IMR-90 (cell line): ENCODE results near the gene TTC9. TPM values are rescaled to one million over a fixed set of nuclear protein-coding genes. Genes with fewer than 3 reads are reported as not detected.
A peak's percentile ranks its signal among the peaks of the same experiment; 100 is the strongest.

Source experiments
- ATAC-seq: fragments of 200-7000 bp; cut with Tn5 transposase; 2 replicates; pipeline ENCODE4 v1.9.1; 2020; ENCODE audit warnings: low read depth, mild to moderate bottlenecking, moderate library complexity
- BruUV-seq: library from RNA; stranded (reverse); fragments of 400-500 nt; replicated peaks from 2 replicates; lab custom pipeline; 2021; lab: Mats Ljungman, UMichigan
- CTCF ChIA-PET: fragments of 300-600 bp; formaldehyde crosslinking; extraction: SDS; loops from one replicate; lab custom pipeline; 2021; ENCODE audit warnings: antibody characterized with exemption; lab: Yijun Ruan, JAX
- POLR2A ChIA-PET: fragments of 300-600 bp; sonication (Branson Sonifier 250); formaldehyde crosslinking; loops from one replicate; lab custom pipeline; 2022; ENCODE audit warnings: antibody characterized with exemption; ENCODE audit not compliant: unreplicated experiment; lab: Charles Lee
- DNase-seq: peaks from one replicate; pipeline ENCODE4 v3.0.0; 2013
- H2AFZ ChIP-seq: replicated peaks from 2 replicates; pipeline ENCODE3; 2013; ENCODE audit warnings: low read length, mild to moderate bottlenecking; ENCODE audit not compliant: poor library complexity
- H2AK5ac ChIP-seq: 2 replicates; pipeline ENCODE4 v1.6.1; 2013; ENCODE audit warnings: low read depth, low read length, inconsistent platforms
- H2AK9ac ChIP-seq: replicated peaks from 2 replicates; pipeline ENCODE3; 2013; ENCODE audit warnings: mild to moderate bottlenecking, low read depth, low read length, moderate library complexity; ENCODE audit not compliant: poor library complexity
- H2BK120ac ChIP-seq: 2 replicates; pipeline ENCODE4 v1.6.1; 2013; ENCODE audit warnings: low read depth, low read length, inconsistent platforms
- H2BK15ac ChIP-seq: 3 replicates; pipeline ENCODE4 v1.6.1; 2013; ENCODE audit warnings: low read depth, low read length, inconsistent platforms
- H2BK20ac ChIP-seq: 2 replicates; pipeline ENCODE4 v1.6.1; 2013; ENCODE audit warnings: low read depth, mild to moderate bottlenecking, inconsistent platforms, low read length, moderate library complexity
- H2BK5ac ChIP-seq: 2 replicates; pipeline ENCODE4 v1.6.1; 2013; ENCODE audit warnings: mild to moderate bottlenecking, low read depth, low read length, inconsistent platforms; ENCODE audit not compliant: poor library complexity, severe bottlenecking
- H3K14ac ChIP-seq: replicated peaks from 2 replicates; pipeline ENCODE4 v1.6.1; 2013; ENCODE audit warnings: low read depth, low read length, inconsistent platforms
- H3K18ac ChIP-seq: 2 replicates; pipeline ENCODE4 v1.6.1; 2013; ENCODE audit warnings: low read depth, low read length, control low read depth
- H3K23ac ChIP-seq: 2 replicates; pipeline ENCODE4 v1.6.1; 2013; ENCODE audit warnings: low read depth, low read length, inconsistent platforms
- H3K27ac ChIP-seq: 2 replicates; pipeline ENCODE4 v1.5.1; 2013; ENCODE audit warnings: mild to moderate bottlenecking, control low read depth, low read length; ENCODE audit not compliant: insufficient read depth
- H3K27me3 ChIP-seq: 2 replicates; pipeline ENCODE4 v1.6.1; 2013; ENCODE audit warnings: low read length; ENCODE audit not compliant: control insufficient read depth, insufficient read depth
- H3K36me3 ChIP-seq: 2 replicates; pipeline ENCODE4 v1.6.1; 2013; ENCODE audit warnings: low read length, mixed read lengths; ENCODE audit not compliant: control insufficient read depth, insufficient read depth
- H3K4ac ChIP-seq: 2 replicates; pipeline ENCODE4 v1.6.1; 2013; ENCODE audit warnings: low read depth, low read length, inconsistent platforms
- H3K4me1 ChIP-seq: 2 replicates; pipeline ENCODE4 v1.6.1; 2013; ENCODE audit warnings: low read length, mixed read lengths; ENCODE audit not compliant: control insufficient read depth, insufficient read depth
- H3K4me2 ChIP-seq: 2 replicates; pipeline ENCODE4 v1.6.1; 2013; ENCODE audit warnings: low read depth, mild to moderate bottlenecking, control low read depth, low read length, moderate library complexity
- H3K4me3 ChIP-seq: 2 replicates; pipeline ENCODE4 v1.5.1; 2013; ENCODE audit warnings: low read depth, mild to moderate bottlenecking, control low read depth, low read length, moderate library complexity; ENCODE audit not compliant: insufficient read depth
- H3K56ac ChIP-seq: 2 replicates; pipeline ENCODE4 v1.6.1; 2013; ENCODE audit warnings: low read length, inconsistent platforms; ENCODE audit not compliant: insufficient read depth; ENCODE audit errors: extremely low read depth
- H3K79me1 ChIP-seq, 2 experiments: 2 replicates each; pipeline ENCODE4 v1.6.1; 2013; ENCODE audit warnings: low read length in 2 of 2, inconsistent platforms in 1 of 2, low read depth in 1 of 2
- H3K9ac ChIP-seq: 2 replicates; pipeline ENCODE4 v1.6.1; 2013; ENCODE audit warnings: low read depth, low read length, control low read depth
- H3K9me1 ChIP-seq: 2 replicates; pipeline ENCODE4 v1.6.1; 2013; ENCODE audit warnings: low read length, inconsistent platforms; ENCODE audit not compliant: insufficient read depth
- H3K9me3 ChIP-seq: 2 replicates; pipeline ENCODE4 v1.6.1; 2013; ENCODE audit warnings: low read length; ENCODE audit not compliant: control insufficient read depth, insufficient read depth
- H4K20me1 ChIP-seq: 2 replicates; pipeline ENCODE4 v1.6.1; 2013; ENCODE audit warnings: low read length, inconsistent platforms; ENCODE audit not compliant: insufficient read depth
- H4K5ac ChIP-seq: 2 replicates; pipeline ENCODE4 v1.6.1; 2013; ENCODE audit warnings: mild to moderate bottlenecking, low read depth, low read length, control low read depth
- H4K8ac ChIP-seq, 2 experiments: 2 replicates each; pipeline ENCODE4 v1.6.1; 2013; ENCODE audit warnings: low read depth in 2 of 2, low read length in 2 of 2, control low read depth in 1 of 2, inconsistent platforms in 1 of 2
- H4K91ac ChIP-seq: 2 replicates; pipeline ENCODE4 v1.6.1; 2013; ENCODE audit warnings: low read depth, low read length, inconsistent platforms; ENCODE audit not compliant: insufficient read depth
- CEBPB ChIP-seq: IDR thresholded peaks from 2 replicates; pipeline ENCODE4 v1.6.1; 2012; ENCODE audit warnings: low read depth, low read length, improper control_type of control experiment
- CHD1 ChIP-seq: IDR thresholded peaks from 2 replicates; pipeline ENCODE4 v1.6.1; 2012; ENCODE audit warnings: low read depth, low read length, improper control_type of control experiment
- ELK1 ChIP-seq: fragments of 150-350 bp; IDR thresholded peaks from 2 replicates; pipeline ENCODE4 v1.6.1; 2016; ENCODE audit warnings: low read depth, mild to moderate bottlenecking, low read length, moderate library complexity, borderline replicate concordance
- FOS ChIP-seq: fragments of 150-350 bp; IDR thresholded peaks from 2 replicates; pipeline ENCODE4 v1.6.1; 2016; ENCODE audit warnings: low read depth, low read length
- MAFK ChIP-seq: IDR thresholded peaks from 2 replicates; pipeline ENCODE4 v1.6.1; 2012; ENCODE audit warnings: low read depth, low read length, improper control_type of control experiment
- MAZ ChIP-seq: IDR thresholded peaks from 2 replicates; pipeline ENCODE4 v1.6.1; 2012; ENCODE audit warnings: low read depth, mild to moderate bottlenecking, low read length, improper control_type of control experiment, moderate library complexity, borderline replicate concordance
- MXI1 ChIP-seq: IDR thresholded peaks from 2 replicates; pipeline ENCODE4 v1.6.1; 2012; ENCODE audit warnings: low read depth, mild to moderate bottlenecking, low read length, moderate library complexity, borderline replicate concordance
- NFE2L2 ChIP-seq: fragments of 150-350 bp; IDR thresholded peaks from 2 replicates; pipeline ENCODE4 v1.6.1; 2016; ENCODE audit warnings: low read depth, mild to moderate bottlenecking, low read length
- POLR2A ChIP-seq: IDR thresholded peaks from 2 replicates; pipeline ENCODE4 v1.6.1; 2012; ENCODE audit warnings: mild to moderate bottlenecking, low read depth, low read length
- RAD21 ChIP-seq: IDR thresholded peaks from 2 replicates; pipeline ENCODE4 v1.6.1; 2012; ENCODE audit warnings: low read length, improper control_type of control experiment
- RFX5 ChIP-seq: IDR thresholded peaks from 2 replicates; pipeline ENCODE4 v1.8.0; 2012; ENCODE audit warnings: low read depth, mild to moderate bottlenecking, low read length, moderate library complexity
- USF2 ChIP-seq: fragments of 150-350 bp; IDR thresholded peaks from 2 replicates; pipeline ENCODE4 v1.6.1; 2017; ENCODE audit warnings: mild to moderate bottlenecking, antibody characterized with exemption, low read length, low read depth
- whole genome bisulfite sequencing, 2 experiments: methylation state at CpG; one replicate each; pipeline versions ENCODE4 v1.1.5 to v1.1.7; 2013; ENCODE audit warnings: missing lambda C conversion rate in 2 of 2; ENCODE audit not compliant: insufficient read length in 1 of 2; ENCODE audit errors: extremely low coverage in 2 of 2; 5-methylcytosine and 5-hydroxymethylcytosine counted together
- dilution Hi-C: fragments of 300-500 bp; cut with HindIII; formaldehyde crosslinking; loops from one replicate; pipeline ENCODE4 v1.14.3; 2018; ENCODE audit warnings: low sequenced_read_pairs; ENCODE audit not compliant: unreplicated experiment
- in situ Hi-C: fragments of 300-500 bp; cut with MboI; formaldehyde crosslinking; loops from 3 replicates; pipeline ENCODE4 v1.14.3; 2019; ENCODE audit warnings: low sequenced_read_pairs, inconsistent platforms, mixed read lengths
- intact Hi-C: fragments of 100-400 bp; cut with micrococcal nuclease; formaldehyde crosslinking; loops from 2 replicates; pipeline ENCODE4 v1.10.0; 2022
- polyA plus RNA-seq, 3 experiments: library from polyadenylated mRNA; depleted of rRNA; stranded (reverse); fragments of >200 nt; gene quantifications; 2 replicates each; pipeline ENCODE4 v1.2.3, GENCODE V29; 2012; ENCODE audit warnings: low replicate concordance in 1 of 3
- total RNA-seq: library from RNA; depleted of rRNA; stranded (reverse); fragments of >200 nt; gene quantifications from 2 replicates; pipeline ENCODE4 v1.2.3, GENCODE V29; 2012

The TTC9 gene
- total and polyA plus RNA-seq, 2 of the 4 experiments (the other 2 are of a cell fraction) = 0.02 TPM; not detected in 1

- Histone ChIP-seq H3K23ac (no peak overlapping the region), H4K91ac (no peak overlapping the region), H3K9me1 (peaks cover 7% of the 10 kb centered on the region; the same call in 1 of the 2 replicates), H3K9me3 (no peaks in the 10 kb centered on the region), H4K20me1 (no peaks in the 10 kb centered on the region), H3K27me3 (no peaks in the 10 kb centered on the region), H2BK20ac (no peak overlapping the region), H2BK120ac (no peak overlapping the region), H2AK9ac (no peak overlapping the region), H4K8ac (no peak overlapping the region), H2BK5ac (no peak overlapping the region), H3K4me1 (peaks cover 3% of the 10 kb centered on the region; the same call in 1 of the 2 replicates), H2BK15ac (no peak overlapping the region), H3K4ac (no peak overlapping the region), H3K27ac (no peak overlapping the region), H2AK5ac (no peak overlapping the region), H3K4me3 (no peak overlapping the region), H3K9ac (no peak overlapping the region), H3K36me3 (peaks cover 30% of the 10 kb centered on the region), H3K18ac (no peak overlapping the region), H2AFZ (no peak overlapping the region), H3K79me1 (peaks cover 12 to 27% of the 10 kb centered on the region in 2 experiments), H3K56ac (no peak overlapping the region), H4K5ac (no peak overlapping the region), H3K4me2 (no peak overlapping the region), H3K14ac (no peak overlapping the region)
- intact Hi-C loops (no loop called here), in situ Hi-C loops (no loop called here), dilution Hi-C loops (no loop called here)
- DNase-seq (peak; percentile 48), ATAC-seq (no peak)
- ChIA-PET POLR2A (no interaction called here), CTCF (no interaction called here)
- TF ChIP-seq RFX5 (no peak), CHD1 (no peak), MAZ (no peak), FOS (no peak), USF2 (no peak), NFE2L2 (no peak), RAD21 (no peak), ELK1 (no peak), POLR2A (no peak), CEBPB (no peak), MAFK (no peak), MXI1 (no peak)
- no TSS peak for BruUV-seq
- 100% methylated on average over 5 of the region's 9 CpGs; no CpG with 5 or more reads in 1 of the 2 experiments for WGBS, 2 experiments
Measured at GRCh38 chr14:70595443-70596185, 46.1 kb upstream of the TTC9 start.
